ENCODE measurements around the gene ZNF80.

DNA sequence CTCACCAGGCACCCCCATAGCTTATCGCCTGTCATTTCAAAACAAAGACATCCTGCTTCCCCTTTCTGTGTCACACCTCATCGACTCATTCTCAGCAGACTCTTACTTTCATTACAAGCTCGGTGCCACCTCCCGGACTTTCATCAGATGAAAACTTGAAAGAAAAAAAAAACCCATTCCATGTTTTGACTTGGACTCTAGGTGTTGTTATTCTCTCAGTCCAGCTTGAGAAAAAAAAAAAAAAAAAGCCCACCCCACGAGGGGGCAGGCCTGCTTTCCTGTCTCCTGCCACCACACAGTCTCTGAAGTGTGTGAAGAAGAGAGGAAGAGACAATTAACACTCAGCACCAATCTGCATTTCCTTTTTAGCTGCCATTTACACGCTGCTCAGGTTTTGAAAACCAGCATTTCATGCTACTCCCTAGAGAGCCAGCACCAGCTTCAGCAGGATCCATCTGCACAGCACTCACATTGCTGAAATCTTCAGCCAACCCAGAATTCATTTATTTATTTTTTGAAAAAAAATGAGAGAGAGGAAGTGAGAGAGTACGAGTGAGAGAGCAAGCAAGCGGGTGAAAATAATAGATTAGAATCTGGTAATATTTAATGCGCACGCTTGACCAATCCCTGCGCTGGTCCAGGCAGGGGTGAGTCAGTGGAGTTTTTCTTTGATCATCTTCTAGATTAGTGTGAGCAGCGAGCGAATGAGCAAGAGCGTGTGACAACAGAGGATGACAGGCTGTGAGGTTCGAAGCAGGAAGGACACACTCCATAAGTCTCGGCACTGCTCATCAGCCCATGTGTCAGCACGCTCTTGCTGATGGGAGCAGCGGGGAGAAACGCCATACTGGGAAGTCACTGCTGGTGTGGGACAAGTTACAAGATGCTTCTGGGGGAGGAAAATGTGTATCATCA, 23.5 kb downstream of the ZNF80 start:
- TF ChIP-seq, protein P1, sequence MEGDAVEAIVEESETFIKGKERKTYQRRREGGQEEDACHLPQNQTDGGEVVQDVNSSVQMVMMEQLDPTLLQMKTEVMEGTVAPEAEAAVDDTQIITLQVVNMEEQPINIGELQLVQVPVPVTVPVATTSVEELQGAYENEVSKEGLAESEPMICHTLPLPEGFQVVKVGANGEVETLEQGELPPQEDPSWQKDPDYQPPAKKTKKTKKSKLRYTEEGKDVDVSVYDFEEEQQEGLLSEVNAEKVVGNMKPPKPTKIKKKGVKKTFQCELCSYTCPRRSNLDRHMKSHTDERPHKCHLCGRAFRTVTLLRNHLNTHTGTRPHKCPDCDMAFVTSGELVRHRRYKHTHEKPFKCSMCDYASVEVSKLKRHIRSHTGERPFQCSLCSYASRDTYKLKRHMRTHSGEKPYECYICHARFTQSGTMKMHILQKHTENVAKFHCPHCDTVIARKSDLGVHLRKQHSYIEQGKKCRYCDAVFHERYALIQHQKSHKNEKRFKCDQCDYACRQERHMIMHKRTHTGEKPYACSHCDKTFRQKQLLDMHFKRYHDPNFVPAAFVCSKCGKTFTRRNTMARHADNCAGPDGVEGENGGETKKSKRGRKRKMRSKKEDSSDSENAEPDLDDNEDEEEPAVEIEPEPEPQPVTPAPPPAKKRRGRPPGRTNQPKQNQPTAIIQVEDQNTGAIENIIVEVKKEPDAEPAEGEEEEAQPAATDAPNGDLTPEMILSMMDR (IDR thresholded peaks at IDR 0.05; ENCODE audit: low read depth, low read length): no peak
- no peak for TF ChIP-seq POLR2A (IDR thresholded peaks at IDR 0.05; ENCODE audit: extremely low read depth, insufficient read length)
- TF ChIP-seq, protein P2, sequence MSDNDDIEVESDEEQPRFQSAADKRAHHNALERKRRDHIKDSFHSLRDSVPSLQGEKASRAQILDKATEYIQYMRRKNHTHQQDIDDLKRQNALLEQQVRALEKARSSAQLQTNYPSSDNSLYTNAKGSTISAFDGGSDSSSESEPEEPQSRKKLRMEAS (IDR thresholded peaks at IDR 0.05; ENCODE audit: low read depth, low read length): no peak
- no peak for TF ChIP-seq MYC (IDR thresholded peaks at IDR 0.05; ENCODE audit: low read depth, low read length)

Data from NB4 (cell line).